HG03175 (cell line): ENCODE data around the gene IFT122.

Experiments
- ATAC-seq: cut with Tn5 transposase; IDR thresholded peaks from one replicate; pipeline ENCODE4 v1.9.1; 2021; ENCODE audit warnings: mild to moderate bottlenecking, moderate library complexity; ENCODE audit not compliant: unreplicated experiment

IFT122 gene

DNA sequence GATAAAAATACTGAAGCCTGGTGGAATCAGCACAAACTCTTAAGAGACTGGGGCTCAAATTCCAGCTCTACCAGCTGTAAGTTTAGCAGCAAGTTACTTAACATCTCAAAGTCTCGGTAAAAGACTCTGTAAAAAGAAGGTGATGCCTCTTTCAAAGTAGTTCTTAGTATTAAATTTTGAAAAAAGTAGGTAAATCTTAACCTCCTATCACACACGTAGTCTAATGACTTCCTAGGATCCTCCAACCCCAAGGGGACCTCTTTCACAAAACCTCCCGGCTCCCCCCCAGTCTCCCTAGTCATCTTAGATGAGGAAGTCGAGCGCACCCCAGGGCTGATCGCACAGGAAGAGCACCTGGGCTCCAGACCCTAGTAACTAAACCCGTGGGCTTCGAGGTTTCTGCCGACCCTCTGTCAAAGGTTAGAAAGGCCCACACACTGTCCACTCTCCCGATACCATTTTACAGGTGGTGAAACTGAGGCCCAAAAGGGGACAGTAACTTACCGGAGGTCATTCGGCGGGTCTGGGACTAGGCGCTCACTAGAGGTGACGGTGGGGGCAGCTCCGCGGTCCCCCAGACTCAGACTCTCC, 703 bp upstream of the IFT122 start:
- no peak for ATAC-seq

DNA sequence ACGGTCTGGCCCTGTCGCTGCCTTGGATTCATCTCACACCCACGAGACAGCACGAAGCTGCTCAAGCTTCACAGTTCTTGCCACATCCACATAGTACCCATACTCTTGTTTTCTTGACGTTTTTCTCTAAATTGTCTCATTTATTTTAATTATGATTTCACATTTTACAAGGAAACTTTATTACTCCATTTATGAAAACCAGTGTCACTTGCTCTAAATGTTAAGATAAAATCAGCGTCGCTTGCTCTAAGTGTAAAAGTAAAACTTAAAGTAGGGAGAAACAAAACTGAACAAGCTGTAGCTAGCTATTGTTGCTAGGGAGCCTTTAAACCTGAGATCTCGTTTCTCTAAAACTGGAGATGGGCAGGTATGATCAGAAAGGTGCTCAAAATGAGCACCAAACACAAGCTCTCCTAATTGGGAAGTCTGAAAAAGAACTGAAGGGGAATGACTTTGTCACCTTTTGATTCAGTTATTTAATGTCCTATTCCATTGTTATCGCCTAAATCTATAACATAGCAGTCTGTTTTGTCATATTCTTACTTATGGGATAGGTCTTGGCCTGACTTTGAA, 680 bp downstream of the IFT122 start:
- ATAC-seq: no peak

DNA sequence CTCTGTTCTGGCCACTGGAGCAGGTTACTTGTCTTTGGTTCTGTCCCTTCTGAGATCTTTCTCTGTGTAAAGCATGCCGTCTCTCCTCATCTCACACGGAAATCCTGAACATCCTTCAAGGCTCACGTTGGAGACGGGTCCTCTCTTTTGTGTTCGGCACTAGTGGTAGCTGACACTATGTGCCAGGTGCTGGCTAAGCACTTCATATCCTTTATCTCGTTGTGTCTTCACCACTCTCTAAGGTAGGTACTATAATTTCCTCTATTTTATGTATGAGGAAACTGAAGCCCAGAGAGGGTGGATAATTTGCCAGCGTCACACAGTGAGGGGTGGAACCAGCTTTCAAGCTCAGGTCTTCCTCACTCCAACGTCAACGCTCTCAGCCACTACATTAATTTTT, 1.2 kb downstream of the IFT122 start:
- ATAC-seq: no peak

DNA sequence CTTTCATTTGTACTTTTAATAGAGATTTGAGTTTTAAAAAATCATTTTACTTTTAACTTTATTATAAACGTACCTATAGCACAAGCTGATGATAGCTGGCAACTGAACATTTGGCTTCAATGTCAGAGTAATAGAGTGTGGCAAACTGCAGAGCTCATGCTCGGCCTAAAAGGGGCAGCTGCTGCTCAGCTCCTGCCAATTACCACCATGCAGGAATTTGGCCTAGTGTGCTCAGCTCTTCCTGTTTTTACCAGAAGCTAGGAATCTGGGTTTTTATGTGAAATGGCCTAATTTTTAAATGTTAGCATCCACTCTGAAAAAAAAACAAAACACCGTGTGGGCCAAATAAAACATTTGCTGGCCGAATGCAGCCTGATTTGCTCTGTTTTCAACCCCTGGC, 1.8 kb downstream of the IFT122 start:
- ATAC-seq: no peak

DNA sequence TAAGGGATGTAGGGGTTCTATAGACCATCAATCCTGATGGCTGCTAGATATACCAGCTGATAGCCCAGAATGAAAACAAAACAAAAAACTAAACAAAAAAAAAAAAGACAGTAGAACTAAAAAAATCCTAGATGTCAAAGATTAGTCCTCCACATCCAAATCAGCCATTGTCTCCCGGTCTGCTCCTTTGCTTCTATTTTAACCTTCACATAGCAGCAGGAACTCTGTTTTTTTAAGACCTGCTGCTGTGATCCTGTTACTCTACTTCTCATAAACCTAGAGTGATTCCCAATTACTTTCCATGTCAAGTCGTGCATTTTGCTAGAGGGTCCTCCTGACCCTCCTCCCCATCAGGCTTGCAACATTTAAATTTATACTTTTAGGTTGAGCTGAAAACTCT, 2.5 kb downstream of the IFT122 start:
- no peak for ATAC-seq

DNA sequence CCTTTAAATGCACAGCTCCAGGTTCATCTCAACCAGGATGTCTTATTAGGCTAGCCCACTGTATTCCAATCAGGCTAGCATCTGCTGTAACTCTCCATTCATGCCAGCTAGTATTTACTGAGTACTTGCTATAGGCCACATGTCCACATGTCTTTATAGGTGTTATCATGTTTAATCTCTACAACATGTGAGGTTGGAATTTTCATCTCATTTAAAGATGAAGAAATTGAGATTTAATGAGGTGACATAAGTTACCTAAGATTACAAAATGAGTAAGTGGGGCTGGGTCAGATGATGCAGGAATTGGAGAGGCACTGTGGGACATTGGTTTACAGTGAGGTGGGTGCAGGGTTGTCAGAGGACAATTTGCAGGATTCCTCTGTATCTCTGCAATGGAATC, 2.9 kb downstream of the IFT122 start:
- ATAC-seq: no peak

DNA sequence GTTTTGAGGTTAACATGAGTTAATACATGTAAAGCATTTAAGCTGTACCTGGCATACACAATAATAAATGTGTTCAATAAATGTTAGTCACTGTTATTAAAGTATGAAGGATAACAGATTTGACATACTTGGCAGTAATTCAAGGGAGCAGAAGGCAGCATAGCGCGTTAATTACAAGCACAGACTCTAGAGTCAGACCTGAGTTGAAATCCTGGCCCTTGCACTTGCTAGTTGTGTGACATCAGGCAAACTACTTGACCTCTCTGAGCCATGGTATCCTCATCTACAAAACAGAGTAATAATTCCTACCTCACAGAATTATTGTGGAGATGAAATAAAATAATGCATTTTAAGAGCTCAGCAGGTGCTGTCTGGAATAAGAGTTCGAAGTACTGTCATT, 5.4 kb downstream of the IFT122 start:
- no peak for ATAC-seq

DNA sequence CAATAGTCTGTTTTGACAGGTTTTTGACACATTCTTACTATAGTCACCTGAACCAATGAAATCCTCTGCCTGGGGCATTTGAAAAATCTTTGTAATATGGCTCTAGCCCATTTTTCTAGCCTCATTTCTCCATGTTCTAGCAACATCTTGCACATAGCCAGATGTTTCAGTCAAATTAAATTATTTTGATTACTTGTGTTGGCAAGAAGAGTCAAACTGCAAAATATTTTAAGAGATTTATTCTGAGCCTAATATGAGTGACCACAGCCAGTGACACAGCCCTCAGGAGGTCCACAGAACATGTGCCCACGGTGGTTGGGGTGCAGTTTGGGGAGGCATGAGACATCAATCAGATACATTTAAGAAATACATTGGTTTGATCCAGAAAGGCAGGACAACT, 6.9 kb downstream of the IFT122 start:
- no peak for ATAC-seq

DNA sequence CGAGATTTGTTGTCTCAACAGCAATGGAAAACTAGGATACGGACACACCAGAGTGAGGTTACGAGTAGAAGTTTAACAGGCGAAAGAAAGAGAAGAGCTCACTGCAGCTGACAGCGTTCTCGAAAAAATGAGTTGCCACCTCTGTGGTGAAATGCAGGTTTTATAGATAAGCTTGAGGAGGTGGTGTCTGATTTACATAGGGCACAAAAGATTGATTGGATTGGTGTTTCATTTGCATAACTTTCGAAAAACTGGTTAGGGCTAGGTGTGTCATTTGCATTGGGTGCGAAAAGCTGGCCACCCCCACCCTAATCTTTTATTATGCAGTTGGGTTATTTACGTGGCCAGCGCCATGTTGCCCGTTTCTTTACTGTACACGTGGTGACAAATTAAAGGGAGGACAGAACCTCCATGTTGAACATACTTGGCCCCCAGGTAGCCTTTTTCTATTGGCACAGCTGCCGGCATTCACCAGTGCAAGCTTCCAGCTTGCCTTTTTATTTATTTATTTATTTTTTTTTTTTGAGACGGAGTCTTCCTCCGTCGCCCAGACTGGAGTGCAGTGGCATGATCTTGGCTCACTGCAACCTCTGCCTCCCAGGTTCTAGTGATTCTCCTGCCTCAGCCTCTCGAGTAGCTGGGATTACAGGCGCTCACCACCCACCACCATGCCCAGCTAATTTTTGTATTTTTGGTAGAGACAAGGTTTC, 8.3 kb downstream of the IFT122 start:
- no peak for ATAC-seq

DNA sequence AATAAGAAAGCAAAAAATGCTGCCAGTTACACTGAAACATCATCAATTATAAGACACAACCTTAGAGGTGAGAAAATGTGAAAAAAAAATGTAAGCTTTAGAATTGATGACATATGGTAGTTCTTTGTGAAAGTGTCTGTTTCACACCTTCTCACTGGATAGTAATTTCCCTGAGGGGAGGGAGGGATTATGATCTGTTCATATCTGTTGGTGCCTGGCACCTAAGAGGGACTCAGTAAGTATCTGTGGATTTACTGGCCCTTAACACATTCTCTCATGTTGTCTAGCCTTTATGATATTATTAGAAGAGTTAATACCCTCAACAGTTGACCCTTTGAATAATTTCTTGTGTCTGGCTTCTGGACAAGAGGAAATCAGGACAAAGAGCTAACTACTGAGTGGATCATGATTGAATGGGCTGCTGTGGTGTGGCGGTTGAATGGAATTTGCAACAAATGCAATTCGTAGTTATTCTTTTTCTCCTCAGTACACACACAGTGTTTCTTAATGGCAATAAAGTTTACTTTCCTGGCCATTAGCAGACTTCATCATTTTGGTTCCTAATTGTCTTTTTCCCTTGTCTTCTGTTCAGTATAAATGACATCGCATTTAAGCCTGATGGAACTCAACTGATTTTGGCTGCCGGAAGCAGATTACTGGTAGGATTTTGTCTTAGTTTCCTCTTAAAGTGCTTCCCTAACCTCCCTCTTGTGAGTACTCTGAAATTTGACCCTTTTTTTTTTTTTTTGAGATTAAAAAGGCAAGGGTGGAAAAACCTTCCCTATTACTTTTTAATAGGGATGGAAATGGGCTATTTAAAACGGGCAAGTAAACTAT, 9.5 kb downstream of the IFT122 start:
- no peak for ATAC-seq

DNA sequence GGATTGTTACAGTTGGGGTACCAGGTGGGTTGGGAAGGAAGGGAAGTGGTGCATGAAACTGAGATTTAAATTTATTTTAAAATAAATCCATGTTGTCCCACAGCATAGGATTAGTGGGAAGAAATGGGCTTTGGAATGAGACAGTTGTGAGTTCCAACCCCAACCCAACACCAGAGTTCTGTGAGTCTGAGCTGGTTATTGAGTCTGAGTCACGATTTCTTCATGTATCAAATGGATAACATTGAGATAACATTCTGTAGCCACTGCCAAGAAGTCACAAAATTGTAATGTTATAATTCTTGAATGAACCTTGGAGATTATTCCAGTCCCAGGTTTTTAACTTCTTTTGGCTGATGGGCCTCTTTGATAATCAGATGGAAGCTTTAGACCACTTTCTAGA, 13.7 kb downstream of the IFT122 start:
- no peak for ATAC-seq

DNA sequence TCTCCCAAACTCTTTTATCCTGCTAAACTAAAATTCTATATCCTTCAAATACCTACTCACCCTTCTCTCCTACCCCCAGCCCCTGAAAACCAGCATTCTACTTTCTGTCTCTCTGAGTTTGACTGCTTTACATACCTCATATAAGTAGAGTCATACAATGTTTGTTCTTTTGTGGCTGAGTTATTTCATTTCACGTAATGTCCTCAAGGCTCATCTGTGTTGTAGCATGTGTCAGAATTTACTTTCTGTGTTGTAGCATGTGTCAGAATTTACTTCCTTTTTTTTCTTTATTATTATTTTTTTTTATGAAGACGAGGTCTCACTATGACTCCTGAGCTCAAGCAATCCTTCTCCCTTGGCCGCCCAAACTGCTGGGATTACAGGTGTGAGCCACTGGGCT, 20.1 kb downstream of the IFT122 start:
- ATAC-seq: no peak

DNA sequence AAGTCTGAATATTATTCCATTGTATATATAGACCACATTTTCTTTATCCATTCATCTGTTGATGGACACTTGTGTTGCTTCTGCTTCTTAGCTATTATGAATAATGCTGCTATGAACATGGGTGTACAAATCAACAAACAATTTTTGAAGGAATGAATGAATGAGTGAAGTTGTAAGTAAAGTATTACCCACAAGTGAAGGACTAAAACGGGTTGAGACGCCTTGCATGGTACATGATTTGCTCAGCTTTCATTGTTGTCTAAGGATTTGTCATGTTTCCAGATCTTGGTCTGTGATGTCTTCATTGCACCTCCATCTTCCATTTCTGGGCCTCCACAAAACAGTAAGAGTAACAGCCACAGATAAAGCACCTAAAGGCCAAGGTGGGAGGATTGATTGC, 20.5 kb downstream of the IFT122 start:
- ATAC-seq: no peak

DNA sequence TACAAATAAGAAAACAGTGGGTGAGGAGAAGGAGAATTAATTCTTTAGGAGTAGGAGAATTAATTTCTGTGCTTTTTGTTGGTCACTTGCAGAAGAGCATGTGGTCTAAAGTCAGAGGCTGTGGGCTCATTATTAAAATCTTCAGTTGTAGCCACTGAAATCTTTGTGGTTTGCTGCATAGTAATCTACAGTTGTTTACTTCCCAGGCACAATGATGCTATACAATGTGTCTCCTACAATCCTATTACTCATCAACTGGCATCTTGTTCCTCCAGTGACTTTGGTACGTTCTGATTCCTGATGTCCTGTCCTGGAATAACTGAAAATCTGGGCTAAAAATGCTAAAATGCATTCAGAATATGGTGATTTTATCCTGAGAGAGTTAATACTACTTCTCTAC, 21.0 kb downstream of the IFT122 start:
- no peak for ATAC-seq

DNA sequence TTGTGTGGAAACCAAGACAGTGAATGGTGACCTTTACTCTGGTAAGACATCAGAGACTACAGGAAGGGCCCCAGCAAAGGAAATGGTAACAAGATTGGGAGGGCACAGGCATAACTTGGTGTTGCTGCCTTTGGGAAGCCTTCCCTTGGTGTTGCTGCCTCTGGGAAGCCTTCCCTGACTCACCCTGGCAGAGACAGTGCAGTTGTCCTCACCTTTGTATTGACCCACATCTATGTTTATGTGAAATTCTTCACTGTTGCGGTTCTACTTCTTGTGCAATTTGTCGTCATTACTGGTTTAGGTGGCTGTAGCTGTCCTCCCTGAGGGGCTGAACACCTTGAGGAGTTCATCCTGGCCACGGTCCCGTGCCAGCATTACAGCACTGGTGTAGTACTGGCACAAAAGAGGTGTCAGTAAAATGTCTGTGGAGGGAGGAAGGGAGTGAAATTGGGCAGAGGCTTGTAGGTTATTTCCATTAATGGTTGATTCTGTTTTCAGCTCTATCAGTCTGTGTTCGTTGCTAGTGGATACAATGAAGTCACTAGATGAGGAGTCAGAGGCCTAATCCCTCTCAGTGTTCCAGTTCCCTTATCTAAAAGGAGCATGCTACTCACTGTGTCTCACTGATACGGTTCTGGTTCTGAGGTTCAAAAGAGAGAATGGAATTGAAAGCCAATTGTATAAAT, 21.6 kb downstream of the IFT122 start:
- no peak for ATAC-seq

DNA sequence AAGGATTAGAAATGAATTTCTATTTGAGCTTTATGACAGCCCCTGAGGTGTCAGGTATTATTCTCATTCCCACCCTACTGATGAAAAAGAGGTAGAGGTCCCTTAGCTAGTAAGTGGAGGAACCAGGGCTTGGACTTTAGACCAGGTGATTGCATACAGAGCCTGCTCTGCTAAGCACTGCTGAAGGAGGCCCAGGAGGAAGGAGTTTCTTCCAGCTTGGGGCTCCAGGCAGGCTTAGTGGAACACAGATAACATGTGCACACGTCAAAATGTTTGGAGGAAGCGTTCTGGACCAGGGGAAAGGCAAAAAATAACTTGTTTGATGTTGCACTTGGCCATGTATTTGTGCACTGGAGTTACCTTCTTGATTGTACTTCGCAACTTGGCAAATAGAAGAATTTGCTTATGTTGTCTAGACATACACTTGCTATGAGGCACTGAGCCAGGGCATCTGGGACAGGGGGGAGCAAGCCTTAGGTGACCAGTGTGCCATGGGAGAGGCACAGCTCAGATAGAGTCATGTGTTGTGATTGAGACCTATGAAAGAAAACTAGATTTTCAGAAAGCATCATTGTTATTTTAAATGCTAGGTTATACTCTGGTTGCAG, 22.4 kb downstream of the IFT122 start:
- no peak for ATAC-seq

DNA sequence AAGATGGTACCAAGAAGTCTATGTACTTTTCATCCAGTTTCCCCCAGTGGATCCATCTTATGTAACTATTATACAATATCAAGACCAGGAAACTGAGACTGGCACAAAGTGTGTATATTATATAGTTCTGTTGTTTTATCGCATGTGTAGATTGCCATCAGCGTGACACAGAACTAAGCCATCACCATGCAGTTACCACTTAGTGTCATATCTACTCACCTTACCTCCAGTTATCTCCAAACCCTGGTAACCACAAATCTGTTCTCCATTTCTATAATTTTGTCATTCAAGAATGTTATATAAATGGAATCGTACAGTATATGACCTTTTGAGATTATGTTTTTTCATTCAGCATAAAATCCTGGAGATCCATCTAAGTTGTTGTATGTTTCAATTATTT, 23.1 kb downstream of the IFT122 start:
- no peak for ATAC-seq

DNA sequence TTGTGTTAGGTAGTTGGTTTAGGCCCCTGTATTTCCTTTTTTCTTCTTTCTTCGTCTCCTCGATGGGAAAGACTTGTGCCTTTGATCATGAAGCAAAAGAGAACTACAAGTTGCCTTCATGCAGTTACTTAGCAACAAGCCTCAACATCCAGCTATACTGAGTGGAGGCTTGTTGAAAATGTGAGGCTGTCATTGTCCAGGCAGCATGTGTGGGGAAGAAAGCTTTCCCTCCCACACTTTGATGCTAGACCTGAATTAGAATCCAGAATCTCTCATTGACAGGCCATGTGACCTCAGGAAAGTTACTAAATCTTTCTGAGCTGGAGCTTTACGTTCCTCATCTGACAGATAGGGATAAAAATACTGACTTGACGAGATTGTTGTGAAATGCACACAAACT, 23.7 kb downstream of the IFT122 start:
- ATAC-seq: no peak

DNA sequence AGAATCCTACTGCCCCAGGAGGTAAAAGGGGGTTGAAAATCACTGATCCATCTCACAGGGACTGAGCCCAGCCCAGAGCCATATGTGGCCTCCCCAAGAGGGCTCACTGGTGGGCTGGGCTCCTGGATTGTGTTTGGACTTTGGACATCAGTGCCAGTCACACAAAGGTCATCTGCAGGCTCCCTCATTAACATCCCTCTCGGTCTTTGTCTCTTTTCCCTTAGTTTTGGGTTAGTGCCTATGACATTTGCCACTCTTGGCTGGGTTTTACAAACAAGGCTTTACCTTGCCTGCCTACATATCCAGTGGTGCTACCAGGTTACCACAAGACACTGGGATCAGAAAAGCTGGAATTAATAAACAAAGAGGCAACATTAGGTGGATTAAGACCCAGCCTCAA, 27.9 kb downstream of the IFT122 start:
- no peak for ATAC-seq

DNA sequence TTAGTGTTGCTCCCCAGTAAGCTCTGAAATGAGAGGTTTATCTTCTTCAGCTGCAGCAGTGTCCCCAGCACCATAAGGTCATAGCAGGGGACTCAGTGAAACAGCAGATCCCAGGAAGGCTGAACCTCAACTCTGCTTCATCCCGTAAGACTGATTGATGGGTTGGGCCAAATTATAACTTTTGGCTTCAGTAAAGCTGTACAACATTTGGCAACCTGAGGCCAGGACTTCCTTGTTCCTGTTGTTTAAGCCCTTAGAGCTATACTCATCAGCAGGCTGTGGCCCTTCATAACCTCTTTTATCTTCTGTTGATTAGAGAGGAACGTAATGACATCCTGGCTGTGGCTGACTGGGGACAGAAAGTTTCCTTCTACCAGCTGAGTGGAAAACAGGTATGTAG, 29.0 kb downstream of the IFT122 start:
- ATAC-seq: no peak

DNA sequence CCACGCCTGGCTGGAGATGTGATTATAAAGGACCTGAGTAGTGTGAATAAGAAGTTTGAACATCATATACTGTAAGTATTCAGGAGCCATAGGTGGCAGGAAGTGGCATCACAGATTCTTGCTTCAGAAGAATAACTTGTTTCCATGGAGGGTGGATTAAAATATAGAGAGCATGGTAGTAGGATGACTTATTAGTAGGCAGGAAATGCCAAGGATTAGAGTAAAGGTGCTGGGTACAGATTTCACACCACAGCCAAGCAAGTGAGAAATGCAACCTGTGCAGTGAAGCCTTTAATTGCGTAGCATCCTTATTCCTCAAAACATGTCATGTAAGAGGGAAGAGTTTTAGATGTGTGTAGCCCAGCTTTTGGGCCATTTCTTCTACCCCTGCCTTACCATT, 30.8 kb downstream of the IFT122 start:
- no peak for ATAC-seq
